Fibroblast of the aortic adventitia (primary cell): Measurements from ENCODE around the gene PLG. TPM values are rescaled to one million over a fixed set of nuclear protein-coding genes. Genes with fewer than 3 reads are reported as not detected.
"Not testable (repeated sequence)": the region's sequence is repeated elsewhere in the genome, so short reads cannot be mapped to it uniquely, and the experiment has no call there.

Experiments
- DNase-seq: peaks from one replicate; pipeline ENCODE4 v3.0.0-alpha.2; 2010; ENCODE audit warnings: low read depth
- H3K4me3 ChIP-seq: 2 replicates; pipeline ENCODE4 v1.5.1; 2011; ENCODE audit warnings: low read depth, mild to moderate bottlenecking, control low read depth, low read length, moderate library complexity
- total RNA-seq: library from RNA; depleted of rRNA; stranded (reverse); fragments of >200 nt; gene quantifications from 2 replicates; pipeline ENCODE4 v1.2.3, GENCODE V29; 2012; ENCODE audit warnings: low replicate concordance
- TF ChIP-seq, protein P1 (sequence below): IDR thresholded peaks from 2 replicates; pipeline ENCODE4 v1.5.1; 2011; ENCODE audit warnings: mild to moderate bottlenecking, low read length, control low read depth, inconsistent platforms; ENCODE audit not compliant: insufficient read depth

The PLG gene
- total RNA-seq, 1 donor = not detected

DNA sequence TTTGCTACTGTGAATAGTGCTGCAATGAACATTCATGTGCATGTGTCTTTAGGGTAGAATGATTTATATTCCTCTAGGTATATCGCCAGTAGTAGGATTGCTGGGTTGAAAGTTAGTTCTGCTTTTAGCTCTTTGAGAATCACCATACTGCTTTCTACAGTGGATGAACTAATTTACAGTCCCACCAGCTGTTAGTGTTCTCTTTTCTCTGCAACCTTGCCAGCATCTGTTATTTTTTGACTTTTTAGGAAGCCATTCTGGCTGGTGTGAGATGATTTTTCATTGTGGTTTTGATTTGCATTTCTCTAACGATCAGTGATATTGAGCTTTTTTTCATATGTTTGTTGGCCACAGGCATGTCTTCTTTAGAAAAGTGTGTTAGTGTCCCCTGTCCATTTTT lies 40.0 kb downstream of the PLG start:
- TF ChIP-seq, protein P1, sequence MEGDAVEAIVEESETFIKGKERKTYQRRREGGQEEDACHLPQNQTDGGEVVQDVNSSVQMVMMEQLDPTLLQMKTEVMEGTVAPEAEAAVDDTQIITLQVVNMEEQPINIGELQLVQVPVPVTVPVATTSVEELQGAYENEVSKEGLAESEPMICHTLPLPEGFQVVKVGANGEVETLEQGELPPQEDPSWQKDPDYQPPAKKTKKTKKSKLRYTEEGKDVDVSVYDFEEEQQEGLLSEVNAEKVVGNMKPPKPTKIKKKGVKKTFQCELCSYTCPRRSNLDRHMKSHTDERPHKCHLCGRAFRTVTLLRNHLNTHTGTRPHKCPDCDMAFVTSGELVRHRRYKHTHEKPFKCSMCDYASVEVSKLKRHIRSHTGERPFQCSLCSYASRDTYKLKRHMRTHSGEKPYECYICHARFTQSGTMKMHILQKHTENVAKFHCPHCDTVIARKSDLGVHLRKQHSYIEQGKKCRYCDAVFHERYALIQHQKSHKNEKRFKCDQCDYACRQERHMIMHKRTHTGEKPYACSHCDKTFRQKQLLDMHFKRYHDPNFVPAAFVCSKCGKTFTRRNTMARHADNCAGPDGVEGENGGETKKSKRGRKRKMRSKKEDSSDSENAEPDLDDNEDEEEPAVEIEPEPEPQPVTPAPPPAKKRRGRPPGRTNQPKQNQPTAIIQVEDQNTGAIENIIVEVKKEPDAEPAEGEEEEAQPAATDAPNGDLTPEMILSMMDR = no peak

DNA sequence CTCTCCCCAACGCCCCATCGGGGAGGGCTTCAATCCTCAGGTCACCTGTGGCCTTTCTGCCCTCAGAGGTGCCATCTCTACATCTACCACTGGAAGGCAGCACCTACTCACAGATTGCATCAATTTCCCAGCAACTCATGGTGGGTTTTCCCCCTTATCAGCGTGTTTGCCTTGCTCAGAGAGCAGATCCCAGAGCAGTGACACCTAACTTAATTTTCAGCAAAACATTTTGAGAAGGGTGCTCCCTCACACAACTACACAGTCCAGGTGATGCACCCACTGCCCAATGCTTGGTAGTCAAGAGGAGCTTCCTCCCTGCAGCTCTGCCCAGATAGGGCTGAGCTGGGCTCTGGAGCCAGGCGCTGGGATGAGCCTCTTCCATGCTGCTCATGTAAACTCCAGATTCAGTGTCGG lies 48.2 kb downstream of the PLG start:
- TF ChIP-seq, protein P1 = peak; percentile 8
- H3K4me3 ChIP-seq = no peak overlapping the region
- no peak for DNase-seq

More for the DNA sequence above, 40.0 kb downstream of the PLG start:
- no peak for DNase-seq
- no peak overlapping the region for H3K4me3 ChIP-seq

DNA sequence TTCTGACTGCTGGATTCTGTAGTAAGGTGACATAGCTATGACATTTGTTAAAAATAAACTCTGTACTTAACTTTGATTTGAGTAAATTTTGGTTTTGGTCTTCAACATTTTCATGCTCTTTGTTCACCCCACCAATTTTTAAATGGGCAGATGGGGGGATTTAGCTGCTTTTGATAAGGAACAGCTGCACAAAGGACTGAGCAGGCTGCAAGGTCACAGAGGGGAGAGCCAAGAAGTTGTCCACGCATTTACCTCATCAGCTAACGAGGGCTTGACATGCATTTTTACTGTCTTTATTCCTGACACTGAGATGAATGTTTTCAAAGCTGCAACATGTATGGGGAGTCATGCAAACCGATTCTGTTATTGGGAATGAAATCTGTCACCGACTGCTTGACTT lies 51.2 kb downstream of the PLG start:
- not testable (repeated sequence) for DNase-seq, H3K4me3 ChIP-seq

DNA sequence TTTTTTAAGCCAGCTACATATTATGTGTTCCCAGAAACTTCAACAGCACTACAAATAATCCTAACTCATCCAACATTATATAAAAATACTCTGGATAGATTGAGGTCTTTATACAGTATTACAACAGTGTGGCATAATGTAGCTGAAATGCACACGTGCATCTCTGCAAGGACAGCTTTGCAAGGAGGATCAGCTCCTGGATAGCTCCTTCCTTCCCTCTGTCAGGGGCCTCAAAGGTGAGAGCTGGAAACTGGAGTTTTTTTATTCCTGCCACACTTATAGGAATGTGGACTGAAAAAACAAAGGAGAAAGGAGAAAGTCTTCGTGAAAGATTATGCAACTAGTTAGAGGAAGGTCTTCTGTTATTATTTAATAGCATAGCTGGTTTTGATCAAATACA lies 53.1 kb downstream of the PLG start:
- no peak for DNase-seq
- H3K4me3 ChIP-seq = no peak overlapping the region
- TF ChIP-seq, protein P1 = no peak

DNA sequence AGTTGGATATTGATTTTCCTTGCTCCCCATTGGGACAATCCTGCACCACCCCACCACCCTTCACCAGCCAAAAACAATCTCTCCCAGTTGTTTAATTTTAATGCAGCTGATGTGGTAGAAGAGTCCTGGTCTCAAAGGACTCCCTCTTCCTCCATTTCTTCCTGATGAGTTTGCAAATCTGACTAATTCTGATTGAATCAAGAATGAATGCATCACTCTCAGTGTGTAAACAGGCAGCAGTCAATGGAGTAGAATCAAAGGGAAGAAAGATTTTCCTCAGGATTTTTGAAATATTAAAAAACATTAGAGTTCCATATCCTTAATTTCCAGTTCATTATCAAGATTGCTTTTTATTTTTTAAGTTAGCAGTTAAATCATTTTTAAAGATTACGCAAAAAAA lies 54.0 kb downstream of the PLG start:
- no peak for DNase-seq
- TF ChIP-seq, protein P1 = no peak

DNA sequence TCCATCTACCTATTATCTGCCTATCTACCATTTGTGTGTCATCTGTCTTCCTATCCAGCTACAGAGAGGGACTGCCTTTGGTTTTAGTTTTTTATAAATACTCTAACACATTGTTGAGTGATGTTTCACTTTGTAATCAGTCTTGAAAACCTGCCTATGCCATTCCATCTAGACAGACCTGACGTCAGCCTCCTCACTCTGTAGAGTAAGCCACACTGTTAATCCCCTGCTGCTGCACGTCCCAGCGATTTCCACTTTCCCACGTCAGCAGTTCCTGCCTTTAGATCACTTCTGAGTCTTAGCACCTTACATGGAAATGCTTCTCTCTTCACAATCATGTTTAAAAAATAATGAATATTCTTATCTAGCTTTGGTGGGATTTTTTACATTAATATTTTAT lies 54.8 kb downstream of the PLG start:
- DNase-seq = no peak
- H3K4me3 ChIP-seq = no peak overlapping the region
- TF ChIP-seq, protein P1 = no peak

More for the DNA sequence above, 54.0 kb downstream of the PLG start:
- no peak overlapping the region for H3K4me3 ChIP-seq

DNA sequence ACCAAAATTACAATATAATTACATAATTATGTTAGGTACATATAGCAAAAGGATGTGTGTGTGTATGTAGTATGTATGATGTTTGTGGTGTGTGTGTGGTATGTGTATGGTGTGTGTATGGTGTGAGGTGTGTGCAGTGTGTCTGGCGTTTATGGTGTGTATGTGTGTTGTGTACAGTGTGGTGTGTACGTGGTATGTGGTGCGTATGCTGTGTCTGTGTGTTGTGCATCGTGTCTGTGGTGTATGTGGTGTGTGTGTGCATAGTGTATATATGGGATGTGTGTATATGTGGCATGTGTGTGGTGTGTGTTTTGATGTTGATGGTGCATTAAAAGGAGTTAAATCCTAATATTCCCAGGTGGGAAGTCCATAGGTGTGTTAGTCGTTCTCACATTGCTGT lies 62.8 kb downstream of the PLG start:
- no peak overlapping the region for H3K4me3 ChIP-seq
- TF ChIP-seq, protein P1 = no peak
- no peak for DNase-seq
